CD4-positive, alpha-beta T cell treated with Interleukin-2 at 100 ng/mL for 4 hours (primary cell): ENCODE results near the gene HOXB4.

Experiments used
- DNase-seq: peaks from one replicate; pipeline ENCODE4 v3.0.0-alpha.2; 2020; ENCODE audit warnings: low spot score

The HOXB4 gene

GRCh38 chr17:48589831-48590606 is 11.9 kb upstream of the HOXB4 start, which contains the start of gene HOXB3:
Gene HOXB3, minus strand, starts transcription at chr17:48590241. Its CDS starts 37,767 bp downstream, at chr17:48552474.
- DNase-seq: no peak

DNA sequence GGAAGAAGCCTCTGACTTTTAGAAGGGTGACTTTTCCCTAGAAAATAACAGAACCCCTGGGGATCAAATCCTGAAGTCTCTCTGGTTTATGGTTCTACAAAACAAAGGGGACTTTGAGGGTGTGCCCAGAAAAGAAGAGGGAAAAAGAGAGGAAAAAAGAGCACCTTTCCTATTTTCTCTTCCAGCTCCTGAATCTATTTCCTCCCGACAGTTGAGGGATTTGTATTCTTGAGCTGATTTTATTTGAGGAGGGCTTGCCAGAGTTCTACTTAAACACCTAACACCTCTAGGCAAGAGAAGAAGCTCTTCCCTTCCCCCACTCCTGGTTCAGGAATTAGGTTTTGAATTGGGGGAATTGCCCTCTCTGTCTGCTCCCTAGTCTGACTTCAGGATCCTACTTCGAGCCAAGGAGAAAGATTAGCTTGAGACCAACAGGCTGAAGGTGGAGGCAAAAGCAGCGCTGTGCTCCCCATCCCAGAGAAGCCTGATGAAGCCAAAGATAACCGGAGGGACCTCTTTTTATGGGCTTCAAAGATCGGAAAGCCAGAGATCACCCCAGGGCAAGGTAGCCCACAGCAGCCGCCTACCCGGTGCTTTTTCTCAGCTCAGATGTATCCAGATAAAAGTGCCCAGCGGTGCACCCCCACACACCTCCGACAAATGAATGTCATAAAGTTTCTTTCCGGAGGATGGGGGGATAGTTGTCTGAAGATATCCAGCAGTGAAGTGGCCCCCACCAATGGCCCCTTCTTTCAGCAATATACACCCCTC is 11.1 kb upstream of the HOXB4 start:
- no peak for DNase-seq

DNA sequence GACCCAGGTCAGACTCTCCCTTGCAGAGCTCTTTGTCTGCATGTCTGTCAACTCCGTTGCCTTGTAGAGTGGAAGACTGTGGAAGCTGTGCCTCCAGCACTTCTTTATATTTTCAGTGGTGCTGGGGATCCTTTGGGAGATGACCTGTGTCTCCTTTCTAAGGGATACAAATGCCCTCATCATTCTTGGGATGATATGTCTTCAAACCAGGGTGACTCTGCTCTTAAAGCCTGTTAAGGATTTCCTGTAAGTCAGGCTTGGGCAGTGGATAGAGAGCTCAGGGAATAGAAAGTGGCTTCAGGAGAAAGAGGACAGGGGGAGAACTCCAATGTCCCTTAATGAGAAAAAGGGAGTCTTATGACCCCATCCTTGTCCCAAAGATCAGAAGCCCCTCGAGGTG is 10.4 kb upstream of the HOXB4 start:
- no peak for DNase-seq

GRCh38 chr17:48588074-48588415 is 9.9 kb upstream of the HOXB4 start:
- no peak for DNase-seq

DNA sequence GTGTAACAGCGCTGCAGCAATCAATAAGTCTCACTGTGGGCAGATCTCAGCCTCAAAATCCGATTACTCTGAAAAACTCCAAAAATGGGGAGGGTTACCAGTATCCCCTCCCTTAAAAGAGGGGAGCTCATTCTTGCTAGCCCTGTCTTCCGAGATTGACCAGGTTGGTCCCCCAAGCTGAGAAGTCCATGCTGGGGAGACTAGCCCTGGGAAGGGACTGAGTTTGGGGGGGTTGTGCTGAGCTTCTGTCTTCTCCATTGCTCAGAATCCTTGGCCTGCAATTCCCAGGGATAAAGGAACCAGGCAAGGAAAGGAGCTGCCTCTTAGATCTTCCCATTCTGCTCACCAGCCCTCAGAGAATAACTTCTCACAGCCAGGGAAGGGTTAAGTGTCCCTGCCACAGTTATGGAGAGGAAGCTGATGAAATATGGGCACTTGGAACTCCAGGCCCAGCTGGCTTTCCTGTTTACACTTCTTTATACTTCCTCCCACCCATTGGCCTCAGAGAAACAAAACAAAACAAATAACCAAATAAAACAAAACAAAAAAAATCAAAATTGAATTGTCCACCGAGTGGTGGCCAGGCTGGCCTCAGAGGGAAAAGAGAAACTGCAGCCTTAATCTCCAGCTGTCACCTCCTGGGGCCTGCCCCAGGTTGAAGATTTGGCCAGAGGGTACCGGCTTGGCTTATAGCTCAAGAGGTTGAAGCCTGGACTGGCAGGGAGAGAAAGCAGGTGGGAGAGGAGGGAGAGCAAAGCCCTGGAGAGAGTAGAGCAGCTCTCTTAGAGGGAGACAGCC is 9.3 kb upstream of the HOXB4 start:
- no peak for DNase-seq

DNA sequence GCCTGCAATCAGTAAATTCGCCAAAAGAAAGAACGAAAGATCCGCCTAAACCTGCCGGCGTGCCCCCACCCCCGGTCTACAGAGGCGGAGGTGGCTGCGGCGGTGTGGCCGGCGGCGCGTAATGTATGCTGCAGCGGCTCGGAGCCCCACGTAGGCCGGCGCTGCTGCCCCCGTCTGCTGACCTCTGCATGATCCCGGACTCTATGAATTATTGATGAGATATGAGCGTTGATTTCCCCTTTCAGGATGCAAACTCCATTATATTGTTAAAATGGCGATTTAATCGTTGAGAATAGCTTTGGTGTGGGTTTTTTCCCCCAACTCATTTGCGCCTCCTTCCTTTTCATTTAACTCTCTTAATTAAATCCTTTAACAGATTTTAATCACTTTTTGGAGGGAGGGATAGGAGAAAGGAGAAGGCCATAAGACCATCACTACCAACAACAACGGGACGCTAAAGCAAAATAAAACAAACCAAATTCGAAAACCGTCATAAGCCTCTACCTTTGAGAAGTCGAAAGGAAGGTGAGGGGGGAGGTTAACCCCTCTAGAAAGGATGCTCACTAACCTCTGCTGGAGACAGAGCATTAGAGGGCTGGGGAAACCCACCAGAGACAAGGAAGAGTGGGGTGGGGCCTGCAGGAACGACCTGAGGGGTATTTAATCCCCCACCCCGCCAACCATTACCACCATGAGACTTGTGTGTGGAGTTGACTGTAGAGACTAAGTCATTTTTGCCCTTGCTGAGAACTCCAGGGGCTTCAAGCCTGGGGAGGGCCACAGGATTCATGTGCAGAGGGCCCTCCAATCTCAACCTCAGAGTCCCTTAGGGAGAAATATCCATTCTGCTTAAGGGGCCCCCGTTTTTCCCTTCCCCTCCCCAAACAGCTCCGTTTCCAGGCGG is 8.5 kb upstream of the HOXB4 start:
- DNase-seq: no peak

DNA sequence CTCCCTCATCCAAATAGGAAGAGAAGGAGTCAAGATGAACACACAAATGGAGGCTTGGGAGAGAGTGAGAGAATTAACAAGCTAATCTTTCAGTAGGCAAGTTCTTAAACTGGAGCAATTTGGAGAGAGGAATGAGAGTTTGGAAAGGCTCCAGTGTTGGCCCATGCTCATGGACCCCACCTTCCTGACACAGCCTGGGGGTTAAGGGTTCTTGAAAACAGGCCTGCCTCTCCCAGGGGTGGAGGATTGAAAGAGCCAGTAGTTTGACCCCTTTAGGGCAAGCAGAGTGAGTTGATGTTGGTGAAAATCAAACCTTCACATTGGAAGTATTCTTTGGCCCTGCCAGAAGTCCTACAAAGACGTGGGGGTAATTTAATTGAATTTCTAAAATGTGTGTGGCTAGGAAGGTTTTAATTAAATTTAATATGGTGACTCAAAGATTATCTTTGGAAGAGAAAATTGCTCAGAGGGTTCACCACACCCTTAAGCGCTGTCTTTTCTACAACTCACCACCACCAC is 6.1 kb upstream of the HOXB4 start:
- no peak for DNase-seq

DNA sequence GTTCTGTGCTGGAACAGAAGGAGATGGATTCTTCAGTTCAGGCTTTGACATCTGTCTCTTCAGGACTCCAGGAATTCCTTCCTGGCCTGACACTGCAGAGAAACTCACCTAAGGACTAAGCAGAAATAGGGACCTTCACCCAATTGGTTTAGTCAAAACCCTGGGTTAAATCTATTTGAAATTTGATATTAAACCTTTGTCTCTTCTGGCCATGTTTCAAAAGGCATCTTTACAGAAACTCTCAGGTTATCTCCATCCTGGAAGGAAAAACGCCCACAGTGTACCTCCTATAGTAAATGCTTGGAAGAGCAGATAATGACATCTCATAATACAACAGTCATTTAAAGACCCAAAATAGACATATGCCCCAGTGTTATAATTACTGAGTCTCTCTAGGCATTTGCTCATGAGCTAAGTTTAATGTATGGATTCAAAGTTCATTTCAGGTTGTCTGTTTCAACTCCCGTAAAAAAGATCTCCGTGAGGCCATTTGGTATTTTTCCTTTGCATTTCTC is 5.6 kb upstream of the HOXB4 start:
- DNase-seq: no peak

DNA sequence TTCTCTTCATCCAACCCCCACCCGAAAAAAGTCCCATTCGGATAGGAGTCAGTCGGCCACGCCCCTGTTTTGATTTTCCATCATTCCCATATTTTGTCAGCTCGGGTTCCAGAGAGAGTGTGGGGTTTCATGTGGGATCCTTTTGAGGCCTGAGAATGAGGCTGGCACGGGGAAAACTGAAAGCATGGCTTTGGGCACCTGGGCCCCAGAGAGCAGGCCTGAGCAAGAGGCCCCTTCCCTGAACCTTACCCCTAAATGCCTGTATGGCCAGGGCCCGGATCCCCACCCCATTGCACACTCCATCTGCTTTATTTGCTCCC is 4.6 kb upstream of the HOXB4 start:
- no peak for DNase-seq

GRCh38 chr17:48579760-48580554 is 1.8 kb upstream of the HOXB4 start:
- DNase-seq: no peak

- DNase-seq: no peak
Observed at GRCh38 chr17:48579471-48579759, 1.3 kb upstream of the HOXB4 start.

DNA sequence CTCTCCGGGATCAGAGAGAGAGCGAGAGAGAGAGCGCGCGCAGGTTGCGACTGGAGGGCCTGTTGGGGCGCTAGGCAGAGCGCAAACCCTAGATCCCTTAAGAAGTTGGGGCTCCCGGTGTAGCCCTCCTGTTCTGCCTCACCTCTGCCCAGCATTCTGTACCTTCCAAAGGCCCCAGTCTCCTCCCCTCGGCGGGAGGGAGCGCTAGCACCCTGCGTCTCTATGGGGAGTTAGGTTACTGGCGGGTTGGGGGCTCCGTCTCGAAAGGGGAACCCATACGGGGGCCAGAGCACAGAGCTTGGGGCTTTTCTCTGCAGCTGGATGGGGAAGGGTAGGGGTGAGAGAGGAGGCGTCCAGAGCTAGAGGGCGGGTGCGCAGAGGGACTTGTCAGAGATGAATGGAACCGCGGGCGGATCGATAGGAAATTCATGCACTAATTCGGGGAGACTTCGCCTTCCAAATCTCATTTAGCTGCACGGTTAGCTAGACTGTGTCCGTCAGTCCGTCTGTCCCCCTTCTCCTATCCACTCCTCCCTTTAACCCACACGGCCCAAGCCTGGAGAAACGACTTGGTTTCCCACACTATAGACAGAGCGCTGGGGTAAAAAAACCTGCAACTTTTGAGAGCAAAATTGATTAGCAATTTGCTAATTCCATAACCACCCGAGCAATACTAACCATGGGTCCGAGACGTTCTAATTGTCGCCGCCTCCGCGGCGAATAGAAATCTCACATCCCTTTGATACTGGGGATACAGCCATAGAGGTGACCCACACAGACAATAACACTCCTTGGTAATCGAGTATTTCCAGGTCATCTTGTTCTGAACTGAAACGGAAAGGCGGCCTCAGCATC is 693 bp upstream of the HOXB4 start:
- DNase-seq: no peak

DNA sequence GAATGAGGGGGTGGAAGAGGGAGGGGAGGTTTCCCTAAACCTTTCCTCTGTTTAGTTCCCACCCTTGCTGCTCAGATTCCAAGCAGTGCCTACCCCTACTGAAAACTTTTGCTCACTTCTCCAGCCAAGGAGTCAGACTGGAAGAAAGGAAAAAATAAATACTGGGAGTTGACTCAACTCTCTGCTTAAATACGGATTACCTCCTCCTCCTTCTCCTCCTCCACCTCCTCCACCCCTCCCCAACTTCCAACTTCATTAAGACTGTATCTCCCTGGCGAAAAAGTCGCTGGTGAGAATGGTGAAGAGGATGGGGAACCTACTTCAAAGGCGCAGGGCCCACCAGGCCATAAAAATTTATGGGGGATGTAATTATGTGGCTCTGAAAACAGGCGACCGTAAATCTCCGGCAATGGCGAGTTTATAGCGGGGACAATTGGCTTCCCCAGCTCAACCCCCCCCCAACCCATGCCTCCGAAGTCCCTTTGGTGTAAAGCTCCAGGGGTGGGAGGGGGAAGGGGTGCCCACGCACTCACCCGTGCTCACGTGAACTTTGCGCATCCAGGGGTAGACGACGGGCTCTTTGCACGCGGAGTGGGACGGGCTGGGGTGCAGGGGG is 712 bp downstream of the HOXB4 start:
- DNase-seq: no peak

DNA sequence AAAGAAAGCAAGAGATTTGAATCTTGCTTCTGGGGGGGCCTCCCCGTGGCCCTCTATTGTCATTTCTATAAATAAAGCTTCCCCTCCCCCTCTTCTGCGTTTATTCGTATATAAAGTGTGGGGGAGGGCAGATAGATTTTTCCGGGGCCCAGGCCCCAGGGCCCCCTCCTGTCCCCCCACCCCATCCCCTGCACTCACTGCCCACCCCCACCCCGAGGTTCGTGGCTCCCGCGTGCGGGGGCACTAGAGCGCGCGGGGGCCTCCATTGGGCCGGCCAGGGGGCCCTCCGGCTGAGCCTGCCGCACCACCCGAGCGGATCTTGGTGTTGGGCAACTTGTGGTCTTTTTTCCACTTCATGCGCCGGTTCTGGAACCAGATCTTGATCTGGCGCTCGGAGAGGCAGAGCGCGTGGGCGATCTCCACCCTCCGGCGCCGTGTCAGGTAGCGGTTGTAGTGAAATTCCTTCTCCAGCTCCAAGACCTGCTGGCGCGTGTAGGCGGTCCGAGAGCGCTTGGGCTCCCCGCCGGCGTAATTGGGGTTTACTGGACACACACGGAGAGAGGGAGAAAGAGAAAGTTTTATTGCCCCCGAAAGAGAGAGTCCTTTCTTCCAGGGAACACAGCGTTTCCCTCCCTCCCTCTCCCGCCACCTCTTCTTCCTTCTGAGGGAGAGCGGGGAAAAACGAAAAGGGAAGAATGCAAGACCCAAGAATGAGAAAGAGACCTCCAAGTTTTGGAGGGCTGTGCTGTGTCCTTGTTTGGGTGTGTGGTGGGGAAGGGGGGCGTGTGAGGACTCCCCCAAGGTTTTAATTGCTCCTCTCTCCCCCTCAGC is 1.5 kb downstream of the HOXB4 start:
- no peak for DNase-seq

- DNase-seq: no peak
Observed at GRCh38 chr17:48575673-48576478, 2.3 kb downstream of the HOXB4 start.

GRCh38 chr17:48575066-48575582 is 3.0 kb downstream of the HOXB4 start:
- no peak for DNase-seq

DNA sequence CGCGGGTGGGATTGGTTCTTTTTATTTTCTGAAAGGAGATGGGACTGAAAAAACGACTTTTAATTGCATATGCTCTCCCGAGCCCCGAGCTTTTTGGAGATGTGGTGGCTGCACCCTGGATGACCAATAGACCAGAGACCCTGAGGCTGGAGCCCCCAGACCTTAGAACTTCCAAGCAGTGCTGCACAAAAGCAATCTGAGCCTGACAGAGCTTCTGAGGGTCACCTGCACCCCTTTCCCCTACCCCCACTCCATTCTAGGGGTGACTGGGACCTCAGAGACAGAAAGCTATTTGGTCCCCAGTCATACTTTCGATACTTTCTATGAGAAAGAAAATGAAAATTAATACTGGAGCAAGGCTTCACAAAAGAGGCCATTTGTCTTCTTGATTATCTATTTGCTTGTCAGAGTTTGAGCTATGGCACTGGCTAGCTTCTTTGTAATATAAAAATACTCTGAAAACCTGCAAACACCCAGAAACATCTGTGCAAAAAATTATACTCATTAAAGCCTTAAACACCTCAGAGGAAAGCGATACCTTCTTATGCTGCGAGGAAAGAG is 3.6 kb downstream of the HOXB4 start:
- no peak for DNase-seq
